ENCODE data around the gene EFNA3. TPM values are rescaled to one million over a fixed set of nuclear protein-coding genes. Genes with fewer than 3 reads are reported as not detected.

Gene EFNA3
- total RNA-seq, 1 experiment from 2014 or later: 20.4 TPM

DNA sequence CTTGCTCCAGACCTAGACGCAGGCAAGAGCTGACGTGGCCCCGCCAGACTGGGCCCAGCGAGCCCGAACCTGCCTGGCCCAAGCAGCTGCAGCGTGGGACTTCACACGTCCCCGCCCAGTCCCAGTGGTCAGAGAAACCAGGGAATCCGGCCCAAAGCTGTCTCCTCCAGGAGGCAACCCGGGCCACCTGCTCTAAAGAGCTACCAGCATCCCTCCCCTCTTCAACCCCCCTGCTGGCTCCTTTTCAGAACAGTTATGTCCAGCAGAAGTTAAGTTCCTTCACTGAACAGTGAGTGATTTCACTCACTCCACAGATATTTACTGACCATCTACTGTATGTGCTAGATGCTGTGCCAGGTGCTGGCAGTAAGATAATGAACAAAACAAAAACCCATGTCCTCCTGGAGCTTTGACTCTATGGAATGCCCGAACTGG, 46.9 kb downstream of the EFNA3 start:
- Histone ChIP-seq H3K4me1 (ENCODE audit: control insufficient read depth in 1 of 2, insufficient read depth in 2 of 2, low read length in 2 of 2) (peaks cover 25 to 58% of the 10 kb centered on the region in 2 experiments), H2AFZ (ENCODE audit: low read depth, low read length, poor library complexity, severe bottlenecking) (no peak overlapping the region), H3K27ac (ENCODE audit: low read depth, low read length) (no peak overlapping the region), H3K4me3 (replicated peaks in 1 of 2; ENCODE audit: low read depth in 1 of 2, low read length in 2 of 2) (no peak overlapping the region), H4K20me1 (ENCODE audit: insufficient read depth) (no peaks in the 10 kb centered on the region), H3K27me3 (ENCODE audit: insufficient read depth, low read length) (no peaks in the 10 kb centered on the region), H3K36me3 (ENCODE audit: control insufficient read depth in 1 of 2, insufficient read depth in 2 of 2, low read length in 2 of 2) (no peaks in the 10 kb centered on the region), H3K79me2 (ENCODE audit: insufficient read depth, low read length) (peaks cover 27% of the 10 kb centered on the region), H3K9me3 (ENCODE audit: control insufficient read depth in 1 of 2, insufficient read depth in 1 of 2, low read depth in 1 of 2, low read length in 2 of 2) (no peaks in the 10 kb centered on the region), H3K9ac (ENCODE audit: low read length) (no peak overlapping the region), H3K9me2 (ENCODE audit: insufficient read depth) (no peaks in the 10 kb centered on the region), H3K4me2 (ENCODE audit: low read length) (no peak overlapping the region)
- ChIA-PET RAD21 (ENCODE audit: low non-redundant PET in 1 of 2, low total read pairs in 2 of 2, uncharacterized antibody in 2 of 2, unreplicated experiment in 2 of 2) (no interaction called here), POLR2A (interaction anchor here (0.8 kb wide), 1 partner anchor 10 kb away, joined by 3 read pairs; no protein-coding TSS in a partner anchor), CTCF (no interaction called here)
- no TSS peak for BruUV-seq (replicated peaks)
- DNase-seq (ENCODE audit: low read depth, low spot score): no peak
- intact Hi-C loops (cut with micrococcal nuclease): no loop called here
- TF ChIP-seq FOSL1 (IDR thresholded peaks at IDR 0.05; ENCODE audit: low read depth) (no peak), EZH2 (IDR thresholded peaks at IDR 0.05) (no peak)
- TF ChIP-seq, protein P1, sequence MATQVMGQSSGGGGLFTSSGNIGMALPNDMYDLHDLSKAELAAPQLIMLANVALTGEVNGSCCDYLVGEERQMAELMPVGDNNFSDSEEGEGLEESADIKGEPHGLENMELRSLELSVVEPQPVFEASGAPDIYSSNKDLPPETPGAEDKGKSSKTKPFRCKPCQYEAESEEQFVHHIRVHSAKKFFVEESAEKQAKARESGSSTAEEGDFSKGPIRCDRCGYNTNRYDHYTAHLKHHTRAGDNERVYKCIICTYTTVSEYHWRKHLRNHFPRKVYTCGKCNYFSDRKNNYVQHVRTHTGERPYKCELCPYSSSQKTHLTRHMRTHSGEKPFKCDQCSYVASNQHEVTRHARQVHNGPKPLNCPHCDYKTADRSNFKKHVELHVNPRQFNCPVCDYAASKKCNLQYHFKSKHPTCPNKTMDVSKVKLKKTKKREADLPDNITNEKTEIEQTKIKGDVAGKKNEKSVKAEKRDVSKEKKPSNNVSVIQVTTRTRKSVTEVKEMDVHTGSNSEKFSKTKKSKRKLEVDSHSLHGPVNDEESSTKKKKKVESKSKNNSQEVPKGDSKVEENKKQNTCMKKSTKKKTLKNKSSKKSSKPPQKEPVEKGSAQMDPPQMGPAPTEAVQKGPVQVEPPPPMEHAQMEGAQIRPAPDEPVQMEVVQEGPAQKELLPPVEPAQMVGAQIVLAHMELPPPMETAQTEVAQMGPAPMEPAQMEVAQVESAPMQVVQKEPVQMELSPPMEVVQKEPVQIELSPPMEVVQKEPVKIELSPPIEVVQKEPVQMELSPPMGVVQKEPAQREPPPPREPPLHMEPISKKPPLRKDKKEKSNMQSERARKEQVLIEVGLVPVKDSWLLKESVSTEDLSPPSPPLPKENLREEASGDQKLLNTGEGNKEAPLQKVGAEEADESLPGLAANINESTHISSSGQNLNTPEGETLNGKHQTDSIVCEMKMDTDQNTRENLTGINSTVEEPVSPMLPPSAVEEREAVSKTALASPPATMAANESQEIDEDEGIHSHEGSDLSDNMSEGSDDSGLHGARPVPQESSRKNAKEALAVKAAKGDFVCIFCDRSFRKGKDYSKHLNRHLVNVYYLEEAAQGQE (IDR thresholded peaks at IDR 0.05; ENCODE audit: low read depth): no peak
- ATAC-seq: no peak

DNA sequence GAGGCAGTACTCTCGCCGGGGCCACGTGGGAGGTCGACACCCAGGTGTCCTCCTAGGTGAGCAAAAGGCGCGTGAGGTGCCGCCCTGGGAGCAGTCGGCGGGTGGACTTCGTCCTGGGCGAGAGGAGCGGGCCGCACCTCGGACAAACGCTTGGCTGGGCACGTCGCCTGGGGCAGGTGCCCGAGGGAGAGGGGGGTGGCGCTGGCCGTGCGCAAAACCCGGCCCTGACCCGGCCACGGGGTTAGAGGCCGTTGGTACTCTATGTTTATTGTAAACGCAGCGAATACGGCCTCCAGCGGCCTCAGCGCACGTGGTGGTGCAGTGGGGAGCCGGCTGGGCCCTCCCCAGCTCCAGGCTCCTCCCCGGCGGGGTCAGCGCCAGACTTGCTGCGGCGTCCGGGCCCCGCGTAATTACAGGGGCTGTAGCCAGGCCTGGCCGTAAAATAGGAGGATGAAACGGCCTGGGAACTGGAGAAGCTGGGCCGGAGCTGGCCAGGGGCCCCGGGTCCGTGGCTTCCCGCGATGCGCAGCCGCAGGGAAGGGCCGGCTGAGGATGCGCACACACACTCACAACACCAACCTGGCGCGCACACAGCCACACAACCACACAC, 47.4 kb downstream of the EFNA3 start:
- POLR2A ChIA-PET: no interaction called here
- peaks cover 29 to 64% of the 10 kb centered on the region in 2 experiments for H3K4me1 ChIP-seq (ENCODE audit: control insufficient read depth in 1 of 2, insufficient read depth in 2 of 2, low read length in 2 of 2)
- H3K27me3 ChIP-seq (ENCODE audit: insufficient read depth, low read length): no peaks in the 10 kb centered on the region
- DNase-seq (ENCODE audit: low read depth, low spot score): no peak
- H3K27ac ChIP-seq (ENCODE audit: low read depth, low read length): no peak overlapping the region; the same call in 1 of the 2 replicates
- H3K79me2 ChIP-seq (ENCODE audit: insufficient read depth, low read length): peaks cover 32% of the 10 kb centered on the region
- H3K9me3 ChIP-seq (ENCODE audit: control insufficient read depth in 1 of 2, insufficient read depth in 1 of 2, low read depth in 1 of 2, low read length in 2 of 2): no peaks in the 10 kb centered on the region
- no peak overlapping the region for H3K4me3 ChIP-seq (replicated peaks in 1 of 2; ENCODE audit: low read depth in 1 of 2, low read length in 2 of 2)
- peak overlapping the region; percentile 99 for H3K4me2 ChIP-seq (ENCODE audit: low read length)
- H4K20me1 ChIP-seq (ENCODE audit: insufficient read depth): no peaks in the 10 kb centered on the region
- H3K9me2 ChIP-seq (ENCODE audit: insufficient read depth): no peaks in the 10 kb centered on the region
- CTCF ChIA-PET: no interaction called here
- intact Hi-C loops (cut with micrococcal nuclease): no loop called here
- BruUV-seq (replicated peaks): no TSS peak
- H3K9ac ChIP-seq (ENCODE audit: low read length): no peak overlapping the region
- RAD21 ChIA-PET (ENCODE audit: low non-redundant PET in 1 of 2, low total read pairs in 2 of 2, uncharacterized antibody in 2 of 2, unreplicated experiment in 2 of 2): no interaction called here
- no peak overlapping the region for H2AFZ ChIP-seq (ENCODE audit: low read depth, low read length, poor library complexity, severe bottlenecking)
- ATAC-seq: no peak
- peaks cover 0 to 3% of the 10 kb centered on the region in 2 experiments; a peak in 2 of 4 replicates for H3K36me3 ChIP-seq (ENCODE audit: control insufficient read depth in 1 of 2, insufficient read depth in 2 of 2, low read length in 2 of 2)
- no peak for TF ChIP-seq TCF7L2 (IDR thresholded peaks at IDR 0.05; ENCODE audit: borderline replicate concordance, extremely low read depth, insufficient read depth, insufficient read length)
- TF ChIP-seq, protein P2, sequence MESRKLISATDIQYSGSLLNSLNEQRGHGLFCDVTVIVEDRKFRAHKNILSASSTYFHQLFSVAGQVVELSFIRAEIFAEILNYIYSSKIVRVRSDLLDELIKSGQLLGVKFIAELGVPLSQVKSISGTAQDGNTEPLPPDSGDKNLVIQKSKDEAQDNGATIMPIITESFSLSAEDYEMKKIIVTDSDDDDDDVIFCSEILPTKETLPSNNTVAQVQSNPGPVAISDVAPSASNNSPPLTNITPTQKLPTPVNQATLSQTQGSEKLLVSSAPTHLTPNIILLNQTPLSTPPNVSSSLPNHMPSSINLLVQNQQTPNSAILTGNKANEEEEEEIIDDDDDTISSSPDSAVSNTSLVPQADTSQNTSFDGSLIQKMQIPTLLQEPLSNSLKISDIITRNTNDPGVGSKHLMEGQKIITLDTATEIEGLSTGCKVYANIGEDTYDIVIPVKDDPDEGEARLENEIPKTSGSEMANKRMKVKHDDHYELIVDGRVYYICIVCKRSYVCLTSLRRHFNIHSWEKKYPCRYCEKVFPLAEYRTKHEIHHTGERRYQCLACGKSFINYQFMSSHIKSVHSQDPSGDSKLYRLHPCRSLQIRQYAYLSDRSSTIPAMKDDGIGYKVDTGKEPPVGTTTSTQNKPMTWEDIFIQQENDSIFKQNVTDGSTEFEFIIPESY (IDR thresholded peaks at IDR 0.05; ENCODE audit: extremely low read depth, insufficient replicate concordance, low read length): no peak
- TF ChIP-seq EGR1 (IDR thresholded peaks at IDR 0.05; ENCODE audit: low read depth): no peak
- TF ChIP-seq POLR2AphosphoS5 (IDR thresholded peaks at IDR 0.05; ENCODE audit: low read depth, low read length): no peak
- TF ChIP-seq, protein P3, sequence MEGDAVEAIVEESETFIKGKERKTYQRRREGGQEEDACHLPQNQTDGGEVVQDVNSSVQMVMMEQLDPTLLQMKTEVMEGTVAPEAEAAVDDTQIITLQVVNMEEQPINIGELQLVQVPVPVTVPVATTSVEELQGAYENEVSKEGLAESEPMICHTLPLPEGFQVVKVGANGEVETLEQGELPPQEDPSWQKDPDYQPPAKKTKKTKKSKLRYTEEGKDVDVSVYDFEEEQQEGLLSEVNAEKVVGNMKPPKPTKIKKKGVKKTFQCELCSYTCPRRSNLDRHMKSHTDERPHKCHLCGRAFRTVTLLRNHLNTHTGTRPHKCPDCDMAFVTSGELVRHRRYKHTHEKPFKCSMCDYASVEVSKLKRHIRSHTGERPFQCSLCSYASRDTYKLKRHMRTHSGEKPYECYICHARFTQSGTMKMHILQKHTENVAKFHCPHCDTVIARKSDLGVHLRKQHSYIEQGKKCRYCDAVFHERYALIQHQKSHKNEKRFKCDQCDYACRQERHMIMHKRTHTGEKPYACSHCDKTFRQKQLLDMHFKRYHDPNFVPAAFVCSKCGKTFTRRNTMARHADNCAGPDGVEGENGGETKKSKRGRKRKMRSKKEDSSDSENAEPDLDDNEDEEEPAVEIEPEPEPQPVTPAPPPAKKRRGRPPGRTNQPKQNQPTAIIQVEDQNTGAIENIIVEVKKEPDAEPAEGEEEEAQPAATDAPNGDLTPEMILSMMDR (IDR thresholded peaks at IDR 0.05 in 2 of 3, conservative IDR thresholded peaks at IDR 0.05 in 1 of 3; ENCODE audit: borderline replicate concordance in 1 of 3, insufficient read depth in 1 of 3, low read depth in 2 of 3, low read length in 2 of 3): no peak
- no peak for TF ChIP-seq EZH2 (IDR thresholded peaks at IDR 0.05)
- no peak for TF ChIP-seq FOSL1 (IDR thresholded peaks at IDR 0.05; ENCODE audit: low read depth)
- no peak for TF ChIP-seq POLR2A (IDR thresholded peaks at IDR 0.05; ENCODE audit: borderline replicate concordance, extremely low read depth, insufficient read depth, insufficient read length)
- TF ChIP-seq SP1 (IDR thresholded peaks at IDR 0.05; ENCODE audit: low read depth): no peak
- TF ChIP-seq ELF1 (IDR thresholded peaks at IDR 0.05; ENCODE audit: borderline replicate concordance, low read depth): no peak
- TF ChIP-seq ZFX (IDR thresholded peaks at IDR 0.05): no peak

All from HCT116 (cell line).